ENCODE measurements around the gene ANXA6. TPM values are rescaled to one million over a fixed set of nuclear protein-coding genes. Genes with fewer than 3 reads are reported as not detected.

The ANXA6 gene
- total and polyA plus RNA-seq, 2 donors from 2014 or later, result 107 to 183 TPM

GRCh38 chr5:151123897-151124751, 33.5 kb downstream of the ANXA6 start:
- Histone ChIP-seq H3K27me3 (ENCODE audit: control insufficient read depth, insufficient read depth, low read length) (no peaks in the 10 kb centered on the region), H3K9ac (ENCODE audit: low read length in 3 of 3) (no peak overlapping the region), H3K4me1 (ENCODE audit: control insufficient read depth in 2 of 3, insufficient read depth in 2 of 3, low read depth in 1 of 3, low read length in 3 of 3) (peaks cover 0 to 18% (median 6%) of the 10 kb centered on the region in 3 donors), H3K27ac (ENCODE audit: low read depth in 2 of 2, low read length in 2 of 2) (no peak overlapping the region), H3K4me3 (ENCODE audit: low read length in 3 of 3) (no peak overlapping the region), H3K36me3 (ENCODE audit: control insufficient read depth in 2 of 3, insufficient read depth in 3 of 3, low read length in 3 of 3) (peaks cover 3 to 47% (median 37%) of the 10 kb centered on the region in 3 donors), H3K9me3 (ENCODE audit: control insufficient read depth in 2 of 3, insufficient read depth in 1 of 3, low read length in 3 of 3) (no peaks in the 10 kb centered on the region)
- no peak for TF ChIP-seq CTCF (IDR thresholded peaks at IDR 0.05; ENCODE audit: borderline replicate concordance, extremely low read depth, insufficient read depth)
- intact Hi-C loops (cut with DNase I), result no loop called here
- peak in 3 of 5 donors; percentile 26 to 88 (median 31) for DNase-seq
- FAIRE-seq, result no peak

- intact Hi-C loops (cut with DNase I), result no loop called here
- TF ChIP-seq CTCF (IDR thresholded peaks at IDR 0.05; ENCODE audit: borderline replicate concordance, extremely low read depth, insufficient read depth), result no peak
- Histone ChIP-seq H3K27me3 (ENCODE audit: control insufficient read depth, insufficient read depth, low read length) (no peaks in the 10 kb centered on the region), H3K9ac (ENCODE audit: low read length in 3 of 3) (no peak overlapping the region), H3K36me3 (ENCODE audit: control insufficient read depth in 2 of 3, insufficient read depth in 3 of 3, low read length in 3 of 3) (peaks cover 3 to 43% (median 34%) of the 10 kb centered on the region in 3 donors), H3K27ac (ENCODE audit: low read depth in 2 of 2, low read length in 2 of 2) (no peak overlapping the region), H3K4me3 (ENCODE audit: low read length in 3 of 3) (no peak overlapping the region), H3K4me1 (ENCODE audit: control insufficient read depth in 2 of 3, insufficient read depth in 2 of 3, low read depth in 1 of 3, low read length in 3 of 3) (peaks cover 0 to 18% (median 6%) of the 10 kb centered on the region in 3 donors), H3K9me3 (ENCODE audit: control insufficient read depth in 2 of 3, insufficient read depth in 1 of 3, low read length in 3 of 3) (no peaks in the 10 kb centered on the region)
- FAIRE-seq, result no peak
- no peak for DNase-seq
These were observed 34.8 kb downstream of the ANXA6 start for GRCh38 chr5:151122828-151123227.

- intact Hi-C loops (cut with DNase I), result no loop called here
- no peak for TF ChIP-seq CTCF (IDR thresholded peaks at IDR 0.05; ENCODE audit: borderline replicate concordance, extremely low read depth, insufficient read depth)
- Histone ChIP-seq H3K27me3 (ENCODE audit: control insufficient read depth, insufficient read depth, low read length) (no peaks in the 10 kb centered on the region), H3K36me3 (ENCODE audit: control insufficient read depth in 2 of 3, insufficient read depth in 3 of 3, low read length in 3 of 3) (peaks cover 3 to 44% (median 37%) of the 10 kb centered on the region in 3 donors), H3K9ac (ENCODE audit: low read length in 3 of 3) (no peak overlapping the region), H3K4me3 (ENCODE audit: low read length in 3 of 3) (no peak overlapping the region), H3K9me3 (ENCODE audit: control insufficient read depth in 2 of 3, insufficient read depth in 1 of 3, low read length in 3 of 3) (no peaks in the 10 kb centered on the region), H3K4me1 (ENCODE audit: control insufficient read depth in 2 of 3, insufficient read depth in 2 of 3, low read depth in 1 of 3, low read length in 3 of 3) (peaks cover 0 to 18% (median 6%) of the 10 kb centered on the region in 3 donors), H3K27ac (ENCODE audit: low read depth in 2 of 2, low read length in 2 of 2) (no peak overlapping the region)
- FAIRE-seq (no peak), DNase-seq (no peak)
These were observed 35.9 kb downstream of the ANXA6 start for GRCh38 chr5:151121665-151122064.

Data from kidney (tissue), 14 donors.